Measurements from ENCODE around the gene HBQ1.
"Not testable (repeated sequence)": the region's sequence is repeated elsewhere in the genome, so short reads cannot be mapped to it uniquely, and the experiment has no call there.

HBQ1 gene

GRCh38 chr16:160691-161190, 19.5 kb upstream of the HBQ1 start:
- no peak for DNase-seq (ENCODE audit: low spot score)
- TF ChIP-seq CTCF (IDR thresholded peaks at IDR 0.05; ENCODE audit: extremely low read depth, insufficient read depth, missing control alignments), result no peak
- in situ Hi-C loops (cut with MboI; ENCODE audit: low pct_unique_long_range_greater_than_20kb, low sequenced_read_pairs, unreplicated experiment), result no loop called here

GRCh38 chr16:162271-162991, 17.8 kb upstream of the HBQ1 start:
- in situ Hi-C loops (cut with MboI; ENCODE audit: low pct_unique_long_range_greater_than_20kb, low sequenced_read_pairs, unreplicated experiment), result no loop called here
- DNase-seq (ENCODE audit: low spot score), result no peak
- no peak for TF ChIP-seq CTCF (IDR thresholded peaks at IDR 0.05; ENCODE audit: extremely low read depth, insufficient read depth, missing control alignments)

GRCh38 chr16:163139-163538, 17.1 kb upstream of the HBQ1 start:
- in situ Hi-C loops (cut with MboI; ENCODE audit: low pct_unique_long_range_greater_than_20kb, low sequenced_read_pairs, unreplicated experiment); DNase-seq (ENCODE audit: low spot score): not testable (repeated sequence)

GRCh38 chr16:163696-164095, 16.6 kb upstream of the HBQ1 start:
- in situ Hi-C loops (cut with MboI; ENCODE audit: low pct_unique_long_range_greater_than_20kb, low sequenced_read_pairs, unreplicated experiment); DNase-seq (ENCODE audit: low spot score): not testable (repeated sequence)

GRCh38 chr16:164134-164823, 16.0 kb upstream of the HBQ1 start:
- DNase-seq (ENCODE audit: low spot score); in situ Hi-C loops (cut with MboI; ENCODE audit: low pct_unique_long_range_greater_than_20kb, low sequenced_read_pairs, unreplicated experiment): not testable (repeated sequence)

GRCh38 chr16:164827-165538, 15.3 kb upstream of the HBQ1 start:
- no peak for TF ChIP-seq CTCF (IDR thresholded peaks at IDR 0.05; ENCODE audit: extremely low read depth, insufficient read depth, missing control alignments)
- peak; percentile 82 for DNase-seq (ENCODE audit: low spot score)
- in situ Hi-C loops (cut with MboI; ENCODE audit: low pct_unique_long_range_greater_than_20kb, low sequenced_read_pairs, unreplicated experiment), result no loop called here

- in situ Hi-C loops (cut with MboI; ENCODE audit: low pct_unique_long_range_greater_than_20kb, low sequenced_read_pairs, unreplicated experiment), result no loop called here
- TF ChIP-seq CTCF (IDR thresholded peaks at IDR 0.05; ENCODE audit: extremely low read depth, insufficient read depth, missing control alignments), result no peak
- peak; percentile 57 for DNase-seq (ENCODE audit: low spot score)
Measured at GRCh38 chr16:165539-166374, 14.5 kb upstream of the HBQ1 start, which contains the start of gene HBM. HBM (plus strand) TSS chr16:165978; CDS start chr16:165998, 20 bp downstream.

Data from GM13977 (cell line).